HFF-Myc (cell line): ENCODE results near the gene PIK3R2.
"Not testable (repeated sequence)": the region's sequence is repeated elsewhere in the genome, so short reads cannot be mapped to it uniquely, and the experiment has no call there.

Experiments
- DNase-seq: peaks from one replicate; pipeline ENCODE4 v3.0.0-alpha.2; 2011; ENCODE audit warnings: low read depth; ENCODE audit errors: extremely low read depth
- H3K4me3 ChIP-seq: replicated peaks from 2 replicates; pipeline ENCODE4 v1.5.1; 2011; ENCODE audit warnings: low read depth, mild to moderate bottlenecking, control low read depth, low read length
- TF ChIP-seq, protein P1 (sequence below): IDR thresholded peaks from 2 replicates; pipeline ENCODE4 v1.5.1; 2012; ENCODE audit warnings: mild to moderate bottlenecking, low read depth, low read length, control low read depth; ENCODE audit errors: missing control alignments

Gene PIK3R2

GRCh38 chr19:18152817-18153555 lies at the start of gene PIK3R2:
Gene PIK3R2 (plus strand): TSS chr19:18153163. CDS start chr19:18155880, 2,717 bp downstream.
- TF ChIP-seq, protein P1, sequence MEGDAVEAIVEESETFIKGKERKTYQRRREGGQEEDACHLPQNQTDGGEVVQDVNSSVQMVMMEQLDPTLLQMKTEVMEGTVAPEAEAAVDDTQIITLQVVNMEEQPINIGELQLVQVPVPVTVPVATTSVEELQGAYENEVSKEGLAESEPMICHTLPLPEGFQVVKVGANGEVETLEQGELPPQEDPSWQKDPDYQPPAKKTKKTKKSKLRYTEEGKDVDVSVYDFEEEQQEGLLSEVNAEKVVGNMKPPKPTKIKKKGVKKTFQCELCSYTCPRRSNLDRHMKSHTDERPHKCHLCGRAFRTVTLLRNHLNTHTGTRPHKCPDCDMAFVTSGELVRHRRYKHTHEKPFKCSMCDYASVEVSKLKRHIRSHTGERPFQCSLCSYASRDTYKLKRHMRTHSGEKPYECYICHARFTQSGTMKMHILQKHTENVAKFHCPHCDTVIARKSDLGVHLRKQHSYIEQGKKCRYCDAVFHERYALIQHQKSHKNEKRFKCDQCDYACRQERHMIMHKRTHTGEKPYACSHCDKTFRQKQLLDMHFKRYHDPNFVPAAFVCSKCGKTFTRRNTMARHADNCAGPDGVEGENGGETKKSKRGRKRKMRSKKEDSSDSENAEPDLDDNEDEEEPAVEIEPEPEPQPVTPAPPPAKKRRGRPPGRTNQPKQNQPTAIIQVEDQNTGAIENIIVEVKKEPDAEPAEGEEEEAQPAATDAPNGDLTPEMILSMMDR: no peak
- H3K4me3 ChIP-seq: peak within 1 kb of the TSS; percentile 90
- DNase-seq: peak; percentile 96

GRCh38 chr19:18104793-18105131 lies 48.2 kb upstream of the PIK3R2 start:
- no peak for DNase-seq
- TF ChIP-seq, protein P1: no peak
- peak overlapping the region; percentile 17 for H3K4me3 ChIP-seq

DNA sequence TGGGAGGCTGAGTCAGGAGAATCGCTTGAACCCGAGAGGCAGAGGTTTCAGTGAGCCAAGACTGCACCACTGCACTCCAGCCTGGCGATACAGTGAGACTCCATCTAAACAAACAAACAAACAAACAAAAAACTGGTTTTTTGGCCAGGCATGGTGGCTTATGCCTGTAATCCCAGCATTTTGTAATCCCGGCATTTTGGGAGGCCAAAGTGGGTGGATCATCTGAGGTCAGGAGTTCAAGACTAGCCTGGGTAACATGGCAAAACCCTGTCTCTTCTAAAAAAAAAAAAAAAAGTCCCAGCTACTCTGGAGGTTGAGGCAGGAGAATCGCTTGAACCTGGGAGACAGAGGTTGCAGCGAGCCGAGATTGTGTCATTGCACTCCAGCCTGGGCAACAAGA lies 47.7 kb upstream of the PIK3R2 start:
- H3K4me3 ChIP-seq, DNase-seq: not testable (repeated sequence)

- DNase-seq: no peak
- TF ChIP-seq, protein P1: no peak
Measured at GRCh38 chr19:18107235-18107634, 45.7 kb upstream of the PIK3R2 start.

GRCh38 chr19:18108897-18109296 lies 44.1 kb upstream of the PIK3R2 start:
- H3K4me3 ChIP-seq: no peak overlapping the region
- DNase-seq: no peak
- TF ChIP-seq, protein P1: no peak

More at GRCh38 chr19:18107235-18107634, 45.7 kb upstream of the PIK3R2 start:
- no peak overlapping the region for H3K4me3 ChIP-seq

GRCh38 chr19:18109341-18109732 lies 43.6 kb upstream of the PIK3R2 start:
- TF ChIP-seq, protein P1: no peak
- no peak for DNase-seq
- H3K4me3 ChIP-seq: peak overlapping the region; percentile 54

- TF ChIP-seq, protein P1: no peak
- H3K4me3 ChIP-seq: peak overlapping the region; percentile 54
- DNase-seq: no peak
Measured at GRCh38 chr19:18109733-18110608, 43.0 kb upstream of the PIK3R2 start.
